Measurements from ENCODE around the gene WDR81. TPM values are rescaled to one million over a fixed set of nuclear protein-coding genes. Genes with fewer than 3 reads are reported as not detected.
A peak's percentile ranks its signal among the peaks of the same experiment; 100 is the strongest.

WDR81 gene
- total RNA-seq, 1 donor from 2014 or later: 16.0 TPM

DNA sequence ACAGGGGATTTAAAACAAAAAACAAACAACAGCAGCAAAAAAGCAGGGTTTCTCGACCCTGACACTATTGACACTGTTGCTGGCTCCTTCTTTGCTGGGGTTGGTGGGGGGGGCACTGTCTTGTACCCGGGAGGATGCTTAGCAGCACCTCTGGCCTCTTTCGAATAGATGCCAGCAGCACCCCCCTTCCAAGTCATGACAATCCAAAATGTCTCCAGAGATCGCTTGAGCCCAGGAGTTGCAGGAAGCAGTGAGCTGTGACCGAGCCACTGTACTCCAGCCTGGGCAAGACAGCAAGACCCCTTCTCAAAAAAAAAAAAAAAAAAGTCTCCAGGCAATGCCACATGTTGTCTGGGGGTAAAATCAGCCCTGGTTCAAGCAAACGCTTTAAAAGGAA is 57.7 kb downstream of the WDR81 start:
- DNase-seq (ENCODE audit: extremely low spot score, unreplicated experiment): no peak
- peaks cover 11% of the 10 kb centered on the region for H3K4me1 Mint-ChIP-seq (ENCODE audit: unreplicated experiment)
- H3K27ac Mint-ChIP-seq: no peak overlapping the region
- H3K9me3 Mint-ChIP-seq: no peaks in the 10 kb centered on the region
- TF ChIP-seq CTCF (conservative IDR thresholded peaks at IDR 0.05): no peak
- H3K4me3 Mint-ChIP-seq: no peak overlapping the region
- H3K27me3 Mint-ChIP-seq: no peaks in the 10 kb centered on the region
- H3K36me3 Mint-ChIP-seq: peaks cover 21% of the 10 kb centered on the region

GRCh38 chr17:1783271-1783670 is 58.8 kb downstream of the WDR81 start:
- Mint-ChIP-seq H3K4me1 (ENCODE audit: unreplicated experiment) (peaks cover 11% of the 10 kb centered on the region), H3K36me3 (peaks cover 26% of the 10 kb centered on the region), H3K9me3 (no peaks in the 10 kb centered on the region), H3K27me3 (no peaks in the 10 kb centered on the region), H3K27ac (peak overlapping the region; percentile 78), H3K4me3 (no peak overlapping the region)
- no peak for DNase-seq (ENCODE audit: extremely low spot score, unreplicated experiment)
- no peak for TF ChIP-seq CTCF (conservative IDR thresholded peaks at IDR 0.05)

- Mint-ChIP-seq H3K4me1 (ENCODE audit: unreplicated experiment) (peaks cover 11% of the 10 kb centered on the region), H3K27me3 (no peaks in the 10 kb centered on the region), H3K27ac (peak overlapping the region; percentile 78), H3K9me3 (no peaks in the 10 kb centered on the region), H3K4me3 (no peak overlapping the region), H3K36me3 (peaks cover 26% of the 10 kb centered on the region)
- TF ChIP-seq CTCF (conservative IDR thresholded peaks at IDR 0.05): peak; percentile 76
- DNase-seq (ENCODE audit: extremely low spot score, unreplicated experiment): no peak
These were observed 59.5 kb downstream of the WDR81 start for GRCh38 chr17:1783834-1784611.

GRCh38 chr17:1785930-1786329 is 61.4 kb downstream of the WDR81 start:
- Mint-ChIP-seq H3K27ac (peak overlapping the region; percentile 18), H3K36me3 (peaks cover 26% of the 10 kb centered on the region), H3K4me3 (no peak overlapping the region), H3K27me3 (no peaks in the 10 kb centered on the region), H3K9me3 (no peaks in the 10 kb centered on the region), H3K4me1 (ENCODE audit: unreplicated experiment) (peaks cover 11% of the 10 kb centered on the region)
- DNase-seq (ENCODE audit: extremely low spot score, unreplicated experiment): no peak
- TF ChIP-seq CTCF (conservative IDR thresholded peaks at IDR 0.05): no peak

DNA sequence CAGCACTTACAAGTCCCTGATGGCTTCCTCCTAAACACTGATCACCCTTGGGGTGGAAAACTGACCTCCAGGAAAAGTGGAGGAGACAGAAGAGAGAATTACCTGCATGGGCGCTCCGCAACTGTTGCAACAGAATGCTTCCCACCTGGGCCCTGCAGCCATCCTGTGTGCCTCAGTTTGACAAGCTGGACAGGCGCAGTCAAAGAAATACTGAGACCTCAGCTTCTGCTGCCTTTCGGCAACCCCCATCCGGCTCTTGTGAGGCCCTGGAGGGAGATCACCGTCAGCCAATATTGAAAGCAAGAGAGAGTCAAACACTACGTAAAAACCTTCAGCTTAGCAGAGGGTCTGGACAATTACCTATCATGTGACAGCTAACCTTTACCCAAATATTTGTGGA is 62.2 kb downstream of the WDR81 start:
- no peak for DNase-seq (ENCODE audit: extremely low spot score, unreplicated experiment)
- H3K36me3 Mint-ChIP-seq: peaks cover 30% of the 10 kb centered on the region
- H3K4me1 Mint-ChIP-seq (ENCODE audit: unreplicated experiment): peaks cover 15% of the 10 kb centered on the region
- H3K27me3 Mint-ChIP-seq: no peaks in the 10 kb centered on the region
- no peaks in the 10 kb centered on the region for H3K9me3 Mint-ChIP-seq
- TF ChIP-seq CTCF (conservative IDR thresholded peaks at IDR 0.05): no peak
- H3K4me3 Mint-ChIP-seq: no peak overlapping the region
- H3K27ac Mint-ChIP-seq: no peak overlapping the region

Data from type B pancreatic cell (in vitro differentiated cells).